OCI-LY7 (cell line): ENCODE results near the gene TLNRD1. TPM values are rescaled to one million over a fixed set of nuclear protein-coding genes. Genes with fewer than 3 reads are reported as not detected.

Experiments used
- BruUV-seq: library from RNA; stranded (reverse); fragments of 400-500 nt; replicated peaks from 2 replicates; lab custom pipeline; 2021; lab: Mats Ljungman, UMichigan
- CTCF ChIA-PET: fragments of 300-600 bp; sonication (Branson Sonifier 250); formaldehyde crosslinking; loops from one replicate; lab custom pipeline; 2022; ENCODE audit warnings: antibody characterized with exemption; ENCODE audit not compliant: unreplicated experiment; lab: Charles Lee
- POLR2A ChIA-PET: fragments of 300-600 bp; sonication (Branson Sonifier 250); formaldehyde crosslinking; loops from one replicate; lab custom pipeline; 2022; ENCODE audit warnings: antibody characterized with exemption; lab: Charles Lee
- DNase-seq: peaks from one replicate; pipeline ENCODE4 v3.0.0-alpha.2; 2015; ENCODE audit warnings: low spot score
- H2AFZ ChIP-seq: fragments of 200-600 bp; sonication (generic), shearing (Covaris generic); 2 replicates; pipeline ENCODE4 v1.6.1; 2014; ENCODE audit warnings: mild to moderate bottlenecking, antibody characterized with exemption, low read length, moderate library complexity
- H3K27ac ChIP-seq: fragments of 200-600 bp; sonication (generic); 2 replicates; pipeline ENCODE4 v1.5.1; 2014; ENCODE audit warnings: mixed run types, low read depth, mild to moderate bottlenecking, moderate library complexity, low read length, inconsistent platforms; ENCODE audit not compliant: poor library complexity, severe bottlenecking
- H3K36me3 ChIP-seq: fragments of 200-600 bp; sonication (generic); 2 replicates; pipeline ENCODE4 v1.6.1; 2014; ENCODE audit warnings: mild to moderate bottlenecking, antibody characterized with exemption, low read length, moderate library complexity, mixed read lengths; ENCODE audit not compliant: insufficient read depth
- H3K4me1 ChIP-seq: fragments of 200-600 bp; sonication (generic); 2 replicates; pipeline ENCODE4 v1.5.1; 2014; ENCODE audit warnings: mild to moderate bottlenecking, low read length; ENCODE audit not compliant: insufficient read depth, poor library complexity, severe bottlenecking
- H3K4me2 ChIP-seq: fragments of 200-600 bp; sonication (generic); 2 replicates; pipeline ENCODE4 v1.6.1; 2014; ENCODE audit warnings: mild to moderate bottlenecking, low read length
- H3K4me3 ChIP-seq: fragments of 200-600 bp; sonication (generic); 2 replicates; pipeline ENCODE4 v1.5.1; 2014; ENCODE audit warnings: mild to moderate bottlenecking, low read depth, low read length; ENCODE audit not compliant: poor library complexity, severe bottlenecking
- H3K79me2 ChIP-seq: fragments of 200-600 bp; sonication (generic); 2 replicates; pipeline ENCODE4 v1.6.1; 2016; ENCODE audit warnings: low read depth, mild to moderate bottlenecking, low read length, moderate library complexity, mixed read lengths; ENCODE audit not compliant: insufficient read depth
- H3K9me2 ChIP-seq: fragments of 200-600 bp; sonication (generic); 2 replicates; pipeline ENCODE4 v1.6.1; 2016; ENCODE audit warnings: mild to moderate bottlenecking, low read length, mixed read lengths; ENCODE audit not compliant: insufficient read depth
- H3K9me3 ChIP-seq: fragments of 200-600 bp; sonication (generic); 2 replicates; pipeline ENCODE4 v1.6.1; 2014; ENCODE audit warnings: mild to moderate bottlenecking, mixed run types, low read length, mixed read lengths
- H4K20me1 ChIP-seq: fragments of 200-600 bp; sonication (generic); 2 replicates; pipeline ENCODE4 v1.6.1; 2014; ENCODE audit warnings: mild to moderate bottlenecking, antibody characterized with exemption, low read length, moderate library complexity, mixed read lengths; ENCODE audit not compliant: insufficient read depth
- CTCF ChIP-seq: fragments of 200-600 bp; sonication (generic); conservative IDR thresholded peaks from 2 replicates; pipeline ENCODE4 v1.5.1; 2014; ENCODE audit warnings: mild to moderate bottlenecking, antibody characterized with exemption, low read length, moderate library complexity, mixed read lengths
- EZH2phosphoT487 ChIP-seq: fragments of 200-600 bp; sonication (generic); IDR thresholded peaks from 2 replicates; pipeline ENCODE4 v1.6.1; 2018; ENCODE audit warnings: low read depth, borderline replicate concordance, mild to moderate bottlenecking, mixed run types, antibody characterized with exemption, low read length, moderate library complexity, mixed read lengths
- intact Hi-C: fragments of 100-400 bp; cut with micrococcal nuclease; formaldehyde crosslinking; loops from one replicate; pipeline ENCODE4 v1.10.0; 2022; ENCODE audit not compliant: unreplicated experiment
- total RNA-seq, 2 experiments: library from RNA; depleted of rRNA in 1 of 2; stranded (reverse); fragments of >200 nt in 1 of 2; shearing (Covaris generic) in 1 of 2; gene quantifications; 2 replicates each; pipeline ENCODE4 v1.2.3, GENCODE V29; 2014 to 2022

TLNRD1 gene
- total RNA-seq, 2 experiments from 2014 or later: 17.4 to 19.9 TPM

GRCh38 chr15:81007428-81008064, 6.8 kb downstream of the TLNRD1 start:
- intact Hi-C loops: loop anchor here (10.0 kb wide), 1 partner anchor 1037 kb away; the partner anchor contains the start of gene MEX3B
- no TSS peak for BruUV-seq
- TF ChIP-seq EZH2phosphoT487 (no peak), CTCF (no peak)
- H3K36me3 ChIP-seq: peaks cover 17% of the 10 kb centered on the region
- H3K4me2 ChIP-seq: no peak overlapping the region
- ChIA-PET CTCF (interaction anchor here (1.0 kb wide), 1 partner anchor 258 kb away, joined by 4 read pairs; no protein-coding TSS in a partner anchor), POLR2A (interaction anchor here (0.7 kb wide), 1 partner anchor 1658 kb away, joined by 3 read pairs; no protein-coding TSS in a partner anchor)
- peaks cover 3% of the 10 kb centered on the region for H3K4me1 ChIP-seq
- H2AFZ ChIP-seq: no peak overlapping the region
- no peak overlapping the region for H3K27ac ChIP-seq
- H3K4me3 ChIP-seq: no peak overlapping the region
- H3K9me2 ChIP-seq: no peaks in the 10 kb centered on the region
- H3K79me2 ChIP-seq: peaks cover 15% of the 10 kb centered on the region; the same call in 1 of the 2 replicates
- no peak for DNase-seq
- peaks cover 28% of the 10 kb centered on the region for H4K20me1 ChIP-seq
- no peaks in the 10 kb centered on the region for H3K9me3 ChIP-seq

- no peak overlapping the region for H2AFZ ChIP-seq
- ChIA-PET CTCF (interaction anchor here (1.0 kb wide), 1 partner anchor 258 kb away, joined by 4 read pairs; no protein-coding TSS in a partner anchor), POLR2A (no interaction called here)
- no peak for DNase-seq
- peaks cover 15% of the 10 kb centered on the region; the same call in 1 of the 2 replicates for H3K79me2 ChIP-seq
- H4K20me1 ChIP-seq: peaks cover 28% of the 10 kb centered on the region
- no peak overlapping the region for H3K4me2 ChIP-seq
- peaks cover 9% of the 10 kb centered on the region for H3K36me3 ChIP-seq
- no peak overlapping the region for H3K4me3 ChIP-seq
- no peaks in the 10 kb centered on the region for H3K4me1 ChIP-seq
- no peak overlapping the region for H3K27ac ChIP-seq
- TF ChIP-seq CTCF (no peak), EZH2phosphoT487 (no peak)
- intact Hi-C loops: loop anchor here (10.0 kb wide), 1 partner anchor 1036 kb away; the partner anchor contains the start of gene MEX3B
- H3K9me2 ChIP-seq: no peaks in the 10 kb centered on the region
- H3K9me3 ChIP-seq: no peaks in the 10 kb centered on the region
- BruUV-seq: no TSS peak
These were observed 7.6 kb downstream of the TLNRD1 start for GRCh38 chr15:81008312-81008711.

- H3K4me3 ChIP-seq: no peak overlapping the region
- TF ChIP-seq EZH2phosphoT487 (no peak), CTCF (no peak)
- H3K36me3 ChIP-seq: no peaks in the 10 kb centered on the region
- intact Hi-C loops: no loop called here
- no TSS peak for BruUV-seq
- H3K27ac ChIP-seq: no peak overlapping the region
- DNase-seq: no peak
- ChIA-PET POLR2A (interaction anchor here (0.7 to 1.0 kb wide), 3 partner anchors 9 to 32 kb away, joined by 3 read pairs; no protein-coding TSS in a partner anchor), CTCF (no interaction called here)
- no peak overlapping the region for H2AFZ ChIP-seq
- H4K20me1 ChIP-seq: peaks cover 10% of the 10 kb centered on the region; the same call in 1 of the 2 replicates
- H3K79me2 ChIP-seq: 0 out of 2 replicates have a peak, but pooled peaks cover 3% of the 10 kb centered on the region
- no peaks in the 10 kb centered on the region for H3K9me3 ChIP-seq
- no peaks in the 10 kb centered on the region for H3K9me2 ChIP-seq
- no peaks in the 10 kb centered on the region for H3K4me1 ChIP-seq
- H3K4me2 ChIP-seq: no peak overlapping the region
These were observed 9.4 kb downstream of the TLNRD1 start for GRCh38 chr15:81010086-81010485.
